Lower lobe of right lung (tissue), 2 donors: ENCODE data around the gene B9D1. TPM values are rescaled to one million over a fixed set of nuclear protein-coding genes. Genes with fewer than 3 reads are reported as not detected.

Source experiments
- ATAC-seq, 2 donors: fragments of 200-7000 bp; cut with Tn5 transposase; one replicate each; pipeline ENCODE4 v1.9.1; 2020 to 2022; ENCODE audit warnings: mild to moderate bottlenecking in 2 of 2, moderate library complexity in 2 of 2
- DNase-seq: peaks from one replicate; pipeline ENCODE4 v3.0.0-alpha.2; 2020
- H3K27ac ChIP-seq: fragments of 200-600 bp; one replicate; pipeline ENCODE4 v1.8.0; 2022
- H3K27me3 ChIP-seq: fragments of 200-600 bp; one replicate; pipeline ENCODE4 v1.8.0; 2022; ENCODE audit warnings: low read depth
- H3K36me3 ChIP-seq: fragments of 200-600 bp; one replicate; pipeline ENCODE4 v1.8.0; 2022; ENCODE audit warnings: mild to moderate bottlenecking
- H3K4me1 ChIP-seq: fragments of 200-600 bp; one replicate; pipeline ENCODE4 v1.8.0; 2022
- H3K4me3 ChIP-seq: fragments of 200-600 bp; one replicate; pipeline ENCODE4 v1.8.0; 2022; ENCODE audit warnings: mild to moderate bottlenecking
- H3K9me3 ChIP-seq: fragments of 200-600 bp; one replicate; pipeline ENCODE4 v1.8.0; 2022
- intact Hi-C: fragments of 100-400 bp; cut with DNase I; formaldehyde crosslinking; loops from one replicate; pipeline ENCODE4 v1.11.0; 2022
- total RNA-seq: library from RNA; stranded (reverse); fragmentation: NEBNext Ultra II Directional; extraction: Animal tissue kit (Norgen Biotek cat#: 25700); gene quantifications from one replicate; pipeline ENCODE4 v1.2.1, GENCODE V29; 2021
- TF ChIP-seq, protein P1 (sequence below): fragments of 200-600 bp; IDR thresholded peaks from one replicate; pipeline ENCODE4 v1.8.0; 2022; ENCODE audit warnings: antibody characterized with exemption, mild to moderate bottlenecking
- donor health status: DM: no; HTN: yes; CAD: no; lungs with severe emphysema.

B9D1 gene
- total RNA-seq, 1 donor from 2014 or later = 11.3 TPM

DNA sequence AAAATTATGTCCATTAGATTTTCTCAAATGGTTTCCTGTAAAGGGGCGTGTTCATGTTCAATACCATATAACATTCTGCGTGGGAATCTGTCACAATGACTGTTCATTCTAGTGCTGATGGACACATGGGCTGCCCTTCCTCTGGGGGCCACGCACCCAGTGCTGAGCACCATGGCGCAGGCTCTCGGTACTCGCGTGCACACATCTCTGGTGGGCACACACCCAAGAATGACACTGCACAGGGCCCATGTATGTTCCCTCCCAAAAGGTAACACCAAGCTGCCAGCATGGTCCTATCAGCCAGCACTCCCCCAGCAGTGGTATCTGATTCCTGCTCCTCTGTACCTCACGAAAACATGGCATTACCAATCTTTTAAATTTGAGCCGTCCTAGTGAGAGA, 13.7 kb downstream of the B9D1 start:
- H3K27me3 ChIP-seq = no peaks in the 10 kb centered on the region
- no peak overlapping the region for H3K27ac ChIP-seq
- no peaks in the 10 kb centered on the region for H3K9me3 ChIP-seq
- H3K4me3 ChIP-seq = no peak overlapping the region
- H3K4me1 ChIP-seq = no peaks in the 10 kb centered on the region
- intact Hi-C loops = no loop called here
- TF ChIP-seq, protein P1, sequence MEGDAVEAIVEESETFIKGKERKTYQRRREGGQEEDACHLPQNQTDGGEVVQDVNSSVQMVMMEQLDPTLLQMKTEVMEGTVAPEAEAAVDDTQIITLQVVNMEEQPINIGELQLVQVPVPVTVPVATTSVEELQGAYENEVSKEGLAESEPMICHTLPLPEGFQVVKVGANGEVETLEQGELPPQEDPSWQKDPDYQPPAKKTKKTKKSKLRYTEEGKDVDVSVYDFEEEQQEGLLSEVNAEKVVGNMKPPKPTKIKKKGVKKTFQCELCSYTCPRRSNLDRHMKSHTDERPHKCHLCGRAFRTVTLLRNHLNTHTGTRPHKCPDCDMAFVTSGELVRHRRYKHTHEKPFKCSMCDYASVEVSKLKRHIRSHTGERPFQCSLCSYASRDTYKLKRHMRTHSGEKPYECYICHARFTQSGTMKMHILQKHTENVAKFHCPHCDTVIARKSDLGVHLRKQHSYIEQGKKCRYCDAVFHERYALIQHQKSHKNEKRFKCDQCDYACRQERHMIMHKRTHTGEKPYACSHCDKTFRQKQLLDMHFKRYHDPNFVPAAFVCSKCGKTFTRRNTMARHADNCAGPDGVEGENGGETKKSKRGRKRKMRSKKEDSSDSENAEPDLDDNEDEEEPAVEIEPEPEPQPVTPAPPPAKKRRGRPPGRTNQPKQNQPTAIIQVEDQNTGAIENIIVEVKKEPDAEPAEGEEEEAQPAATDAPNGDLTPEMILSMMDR = no peak
- no peaks in the 10 kb centered on the region for H3K36me3 ChIP-seq
- no peak for ATAC-seq
- no peak for DNase-seq

DNA sequence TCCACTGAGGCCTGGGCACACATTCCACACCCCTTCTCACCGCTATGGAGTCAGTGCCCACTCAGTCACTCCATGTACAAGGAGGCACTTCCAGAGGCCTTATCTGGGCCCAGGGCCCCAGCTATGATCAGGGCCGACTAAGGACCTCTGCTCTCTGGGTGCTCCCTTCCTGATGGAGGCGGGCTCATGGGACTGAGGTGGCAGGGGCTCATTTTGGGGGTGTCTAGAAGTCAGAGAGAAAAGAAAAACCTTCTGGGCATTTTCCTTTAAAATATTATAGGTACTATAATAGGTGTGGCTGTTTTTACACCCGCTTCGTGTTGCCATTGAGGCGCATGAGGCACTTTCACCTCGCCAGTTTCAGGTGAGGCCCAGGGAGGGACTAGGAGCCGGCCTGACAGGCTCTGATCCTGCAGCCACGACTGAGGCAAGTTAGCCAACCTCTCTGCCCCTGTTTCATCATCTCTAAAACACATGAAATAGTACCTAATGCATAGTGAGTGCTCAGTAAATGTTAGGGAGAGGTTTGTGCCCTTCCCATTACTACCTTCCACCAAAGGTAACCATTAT, 14.4 kb downstream of the B9D1 start:
- Histone ChIP-seq H3K27ac (no peak overlapping the region), H3K4me1 (no peaks in the 10 kb centered on the region), H3K27me3 (no peaks in the 10 kb centered on the region), H3K36me3 (no peaks in the 10 kb centered on the region), H3K4me3 (no peak overlapping the region), H3K9me3 (no peaks in the 10 kb centered on the region)
- DNase-seq (no peak), ATAC-seq (no peak)
- intact Hi-C loops = no loop called here
- TF ChIP-seq, protein P1 = no peak

DNA sequence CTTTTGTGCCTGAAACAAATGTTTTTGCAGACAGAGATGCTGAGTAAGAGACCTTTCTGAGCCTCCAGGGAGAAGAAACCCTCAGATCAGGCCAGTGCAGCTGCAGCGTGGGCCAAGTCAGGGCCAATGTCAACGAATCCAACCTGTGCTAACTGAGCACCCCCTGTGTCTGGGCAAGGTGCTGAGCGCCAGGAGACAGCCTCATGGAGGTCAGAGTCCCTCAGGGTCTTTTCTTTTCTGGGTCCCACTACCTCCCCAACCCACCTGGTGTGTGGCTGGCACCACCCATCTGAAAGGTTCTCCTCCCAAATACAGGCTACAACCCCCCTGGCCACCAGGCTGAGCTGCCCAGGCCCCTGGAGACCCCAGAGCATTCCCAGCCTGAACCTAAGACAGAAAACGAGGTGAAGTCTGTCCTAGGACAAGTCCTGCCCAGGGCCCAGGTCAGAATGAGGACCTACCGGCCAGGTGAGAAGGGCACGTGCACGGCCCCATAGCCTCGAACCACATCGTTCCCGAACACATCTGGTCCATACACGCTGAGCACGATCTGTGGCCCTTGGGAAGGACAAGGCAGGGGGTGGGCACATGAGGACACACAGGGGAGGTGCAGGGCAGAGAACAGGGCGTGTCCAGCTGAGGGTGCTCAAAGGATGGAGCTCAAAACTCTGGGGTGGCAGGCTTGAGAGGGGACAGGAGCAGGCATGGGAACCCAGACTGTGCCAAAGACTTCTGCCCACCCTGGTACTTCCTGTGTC, 15.0 kb downstream of the B9D1 start:
- DNase-seq (no peak), ATAC-seq (peak in 1 of 2 donors; percentile 19)
- H3K27ac ChIP-seq = no peak overlapping the region
- no peaks in the 10 kb centered on the region for H3K36me3 ChIP-seq
- intact Hi-C loops = no loop called here
- H3K4me1 ChIP-seq = no peaks in the 10 kb centered on the region
- no peaks in the 10 kb centered on the region for H3K27me3 ChIP-seq
- no peak overlapping the region for H3K4me3 ChIP-seq
- TF ChIP-seq, protein P1 = no peak
- no peaks in the 10 kb centered on the region for H3K9me3 ChIP-seq

DNA sequence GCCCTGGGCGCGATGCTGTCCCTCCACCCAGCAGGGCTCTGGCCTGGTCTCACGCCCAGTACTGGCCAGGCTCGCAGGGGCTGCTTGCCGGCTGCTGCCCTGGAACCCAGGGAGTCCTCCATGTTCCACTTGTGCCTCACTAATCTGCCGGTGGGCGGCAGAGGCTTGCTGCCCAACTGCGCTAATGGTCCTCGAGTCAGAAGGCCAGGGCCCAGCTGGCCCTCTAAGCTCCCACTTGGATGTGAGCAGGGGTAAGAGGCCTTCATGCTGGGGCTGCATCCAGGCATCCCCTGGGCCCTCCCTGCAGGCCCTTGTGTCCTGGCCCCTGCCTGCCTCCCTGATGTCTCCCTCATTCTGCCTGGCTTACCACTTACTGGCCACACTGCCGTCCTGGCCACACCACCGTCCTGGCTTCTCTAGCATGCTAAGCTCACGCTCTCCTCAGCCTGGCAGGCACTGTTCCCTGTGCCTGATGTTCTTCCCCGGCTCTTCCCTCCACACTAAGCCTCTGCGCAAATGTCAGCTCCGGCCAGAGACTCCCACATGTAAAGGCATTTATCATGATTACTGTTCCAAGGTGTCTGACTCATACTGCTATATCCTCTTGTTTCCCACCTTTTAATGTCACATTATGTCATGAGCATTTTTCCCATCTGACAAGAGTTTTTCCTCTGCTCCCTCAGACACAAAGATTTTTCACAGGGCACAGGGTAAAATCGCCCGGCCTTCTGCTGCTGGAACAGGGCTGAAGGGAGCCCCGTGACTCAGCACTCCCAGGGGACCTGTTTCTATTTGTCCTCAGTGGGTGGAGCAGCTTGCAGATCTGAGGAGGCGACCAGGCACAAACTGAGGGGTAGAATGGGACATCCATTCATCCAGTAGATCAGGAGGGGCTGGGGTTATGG, 15.9 kb downstream of the B9D1 start:
- Histone ChIP-seq H3K9me3 (no peaks in the 10 kb centered on the region), H3K27me3 (no peaks in the 10 kb centered on the region), H3K4me3 (no peak overlapping the region), H3K36me3 (no peaks in the 10 kb centered on the region), H3K27ac (peak overlapping the region; percentile 36), H3K4me1 (no peaks in the 10 kb centered on the region)
- no peak for DNase-seq
- TF ChIP-seq, protein P1 = no peak
- intact Hi-C loops = no loop called here
- no peak for ATAC-seq

DNA sequence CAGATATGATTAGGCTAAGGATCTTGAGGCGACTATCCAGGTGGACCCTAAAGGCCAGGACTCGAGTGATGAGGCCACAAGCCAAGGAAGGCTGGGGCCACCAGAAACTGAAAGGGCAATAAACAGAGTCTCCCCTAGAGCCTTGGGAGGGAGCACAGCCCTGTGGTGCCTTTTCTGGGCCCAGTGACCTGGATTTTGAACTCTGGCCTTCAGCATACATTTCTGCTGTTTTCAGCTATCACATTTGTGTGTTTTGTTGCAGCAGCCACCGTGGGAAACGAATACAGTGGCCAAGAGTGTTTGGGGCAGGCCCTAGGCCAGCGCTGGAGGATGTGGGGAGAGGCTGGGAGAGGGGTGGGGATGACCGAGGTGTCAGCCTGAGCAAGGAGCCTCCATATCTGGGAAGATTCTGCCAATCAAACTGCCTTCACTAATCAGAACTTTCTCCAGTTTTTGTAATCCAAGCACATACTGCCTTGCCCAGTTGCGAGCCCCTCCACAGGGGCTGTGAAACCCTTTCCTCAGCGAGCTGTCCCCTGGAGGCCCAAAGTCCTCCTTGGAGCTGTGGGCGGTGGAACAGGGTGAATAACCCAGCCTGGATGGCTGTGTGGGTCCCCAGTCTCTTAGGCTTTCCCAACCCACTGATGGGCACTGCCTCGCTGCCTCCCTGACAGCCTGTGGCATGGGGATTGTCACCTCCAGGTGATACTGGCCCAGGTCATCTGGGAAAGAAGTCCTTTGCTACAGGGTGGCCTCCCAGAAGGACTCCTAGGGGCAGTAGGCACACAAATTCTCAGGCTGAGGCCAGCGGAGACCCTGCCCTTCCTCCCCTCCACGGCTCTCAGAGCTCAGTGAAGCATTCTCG, 16.8 kb downstream of the B9D1 start:
- Histone ChIP-seq H3K4me1 (no peaks in the 10 kb centered on the region), H3K9me3 (no peaks in the 10 kb centered on the region), H3K27ac (peak overlapping the region; percentile 36), H3K4me3 (no peak overlapping the region), H3K36me3 (no peaks in the 10 kb centered on the region), H3K27me3 (no peaks in the 10 kb centered on the region)
- TF ChIP-seq, protein P1 = no peak
- DNase-seq (no peak), ATAC-seq (no peak)
- intact Hi-C loops = no loop called here
